ENCODE data around the gene PAPOLB.
A peak's percentile ranks its signal among the peaks of the same experiment; 100 is the strongest.

PAPOLB gene

DNA sequence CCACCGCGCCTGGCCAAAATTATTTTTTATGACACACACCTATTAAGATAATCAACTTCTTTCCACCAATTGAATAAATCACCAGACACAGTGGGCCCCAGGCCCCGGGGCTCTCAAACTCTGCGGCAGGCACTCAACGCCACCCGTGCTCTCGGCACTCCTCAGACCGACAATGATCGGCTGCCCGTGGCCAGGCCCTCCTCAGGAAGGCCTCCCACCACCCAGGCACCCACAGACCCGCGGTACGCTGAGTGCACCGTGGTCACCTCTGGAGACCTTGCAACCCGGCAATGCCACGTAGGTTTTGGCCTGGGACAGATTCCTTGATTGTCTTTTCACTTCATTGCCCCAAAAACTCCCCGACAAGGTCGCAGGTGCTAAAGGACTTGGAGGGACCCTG lies 14.8 kb upstream of the PAPOLB start:
- no peak for DNase-seq

DNA sequence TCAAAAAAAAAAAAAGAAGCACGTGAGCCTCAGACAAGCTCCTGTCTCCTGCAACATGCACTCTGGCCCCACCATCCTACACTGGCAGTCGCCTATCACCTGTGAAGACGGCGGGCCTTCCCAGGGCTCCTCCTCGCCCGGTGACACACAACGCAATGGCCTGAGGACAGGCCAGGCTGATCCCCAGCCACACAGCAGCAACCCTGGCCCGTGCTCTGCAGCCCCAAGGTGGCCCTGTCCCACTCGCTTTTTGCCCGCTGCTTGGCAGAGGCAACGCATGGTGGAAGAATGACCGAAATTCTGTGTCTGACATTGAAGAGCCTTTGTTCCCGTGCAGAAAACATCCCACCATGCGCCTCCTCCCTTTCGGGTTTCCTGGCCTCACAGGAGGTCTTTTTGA lies 13.6 kb upstream of the PAPOLB start:
- no peak for DNase-seq

DNA sequence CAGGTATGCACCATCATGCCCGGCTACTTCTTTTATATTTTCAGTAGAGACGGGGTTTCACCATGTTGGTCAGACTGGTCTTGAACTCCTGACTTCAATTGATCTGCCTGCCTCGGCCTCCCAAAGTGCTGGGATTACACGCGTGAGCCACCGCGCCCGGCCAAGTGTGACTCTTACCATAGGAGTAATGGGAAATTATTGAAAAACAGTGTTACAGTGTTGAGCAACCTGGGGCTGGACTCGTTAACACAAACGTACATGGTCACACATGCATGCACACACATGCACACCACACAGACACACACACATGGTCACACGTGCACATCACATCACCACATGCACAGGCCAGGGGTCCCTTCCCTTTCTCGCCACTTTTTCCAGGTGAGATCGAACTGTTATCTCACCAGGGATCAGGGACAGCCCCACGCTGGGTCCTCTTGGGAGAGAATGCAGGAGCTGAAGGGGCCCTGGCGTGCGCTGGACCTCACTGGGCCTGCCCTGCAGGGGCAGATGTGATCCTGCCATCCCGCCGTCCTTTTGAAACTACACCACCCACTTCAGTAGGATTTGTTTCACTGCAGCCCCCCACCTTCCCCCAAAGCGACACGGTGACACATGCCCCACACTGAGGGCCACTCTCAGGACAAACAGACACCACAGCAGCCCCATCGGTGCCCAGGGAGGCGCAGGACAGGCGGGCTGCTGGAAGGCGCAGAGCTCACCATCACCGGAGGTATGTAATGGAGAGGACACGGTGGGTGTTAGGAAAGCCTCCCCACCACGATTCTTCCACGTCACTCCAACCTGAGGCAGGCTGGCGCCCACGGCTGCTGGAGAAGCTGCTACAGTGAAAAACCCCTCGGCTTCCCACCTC lies 11.5 kb upstream of the PAPOLB start:
- no peak for DNase-seq

DNA sequence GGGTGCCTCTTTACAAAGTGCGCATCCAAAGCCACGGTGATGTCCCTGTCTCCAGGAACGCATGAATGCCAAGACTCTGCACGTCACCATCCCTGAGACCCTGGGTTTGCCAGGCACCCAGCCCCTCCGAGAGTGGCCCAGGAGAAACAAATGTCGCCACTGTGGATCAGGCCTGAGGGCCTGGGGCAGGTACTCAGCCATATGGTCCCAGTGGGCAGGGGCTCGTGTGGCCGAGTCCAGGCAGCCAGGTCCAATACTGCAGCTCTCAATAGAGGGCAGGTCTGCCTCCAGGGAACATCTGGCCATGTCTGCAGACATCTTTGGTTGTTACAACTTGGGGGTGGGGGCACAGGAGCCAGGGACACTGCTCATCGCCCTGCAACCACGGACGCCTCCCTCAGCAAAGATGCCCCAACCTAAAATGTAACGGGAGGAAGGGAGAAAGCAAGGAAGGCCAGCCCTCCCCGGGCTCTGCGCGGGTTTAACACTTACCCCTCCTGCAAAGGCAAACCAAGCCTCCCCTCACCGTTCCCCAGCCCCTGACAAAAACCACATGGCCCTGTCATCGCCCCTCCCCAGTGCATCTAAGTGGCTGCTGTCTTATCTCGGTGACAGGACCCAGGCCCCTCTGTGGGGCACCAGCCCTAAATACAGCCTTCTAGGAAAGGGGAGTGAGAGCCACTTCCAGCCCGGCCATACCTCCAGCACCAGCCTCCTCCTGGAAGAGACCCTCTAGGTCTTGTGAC lies 10.3 kb upstream of the PAPOLB start:
- no peak for DNase-seq

DNA sequence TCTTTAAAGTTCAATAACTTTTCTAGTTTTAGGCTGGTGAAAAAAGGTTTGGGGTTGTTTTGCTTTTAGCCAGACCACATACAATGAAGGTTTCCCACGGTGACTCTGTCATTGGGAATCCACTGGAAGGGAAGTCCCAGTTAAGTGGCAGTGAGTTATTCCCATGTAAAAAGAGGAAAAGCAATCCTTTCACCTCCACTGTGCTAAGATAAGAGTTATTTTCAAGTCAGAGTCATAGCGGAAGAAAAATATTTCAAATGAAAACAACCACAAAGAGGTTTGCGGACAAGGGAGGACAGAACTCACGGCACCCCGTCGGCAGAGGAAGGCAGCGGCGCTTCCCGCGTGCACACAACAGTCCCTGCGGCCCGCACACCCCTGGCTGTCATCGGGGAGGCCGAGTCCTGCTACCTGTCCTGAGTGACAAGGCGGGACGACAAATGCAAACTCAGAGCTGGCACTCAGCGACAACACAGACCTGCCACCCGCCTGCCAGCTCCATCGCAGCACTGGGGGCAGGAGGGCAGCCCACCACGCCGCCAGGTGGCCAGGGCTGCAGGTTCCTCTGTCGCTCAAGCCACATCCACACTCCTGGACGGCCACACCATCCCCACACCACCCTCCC lies 9.3 kb upstream of the PAPOLB start:
- DNase-seq = peak; percentile 22 to 27 (median 22)

DNA sequence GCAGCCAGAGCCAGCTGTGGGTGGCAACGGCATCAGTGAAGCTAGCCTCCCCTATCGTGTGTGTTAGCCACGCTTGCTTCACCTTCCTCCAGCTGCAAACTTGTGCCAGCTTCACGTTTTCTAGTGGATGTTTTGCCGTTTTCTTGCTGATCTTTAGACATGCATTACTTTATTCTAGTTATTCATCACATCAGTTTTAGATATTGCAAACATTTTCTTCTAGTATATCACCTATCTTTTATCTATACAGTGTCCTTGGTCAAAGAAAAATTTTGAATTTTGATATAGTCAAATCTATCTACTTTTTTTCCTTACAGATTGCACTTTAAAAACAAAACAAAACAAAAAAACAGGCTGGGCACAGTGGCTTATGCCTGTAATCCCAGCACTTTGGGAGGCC lies 6.7 kb upstream of the PAPOLB start:
- DNase-seq = no peak

DNA sequence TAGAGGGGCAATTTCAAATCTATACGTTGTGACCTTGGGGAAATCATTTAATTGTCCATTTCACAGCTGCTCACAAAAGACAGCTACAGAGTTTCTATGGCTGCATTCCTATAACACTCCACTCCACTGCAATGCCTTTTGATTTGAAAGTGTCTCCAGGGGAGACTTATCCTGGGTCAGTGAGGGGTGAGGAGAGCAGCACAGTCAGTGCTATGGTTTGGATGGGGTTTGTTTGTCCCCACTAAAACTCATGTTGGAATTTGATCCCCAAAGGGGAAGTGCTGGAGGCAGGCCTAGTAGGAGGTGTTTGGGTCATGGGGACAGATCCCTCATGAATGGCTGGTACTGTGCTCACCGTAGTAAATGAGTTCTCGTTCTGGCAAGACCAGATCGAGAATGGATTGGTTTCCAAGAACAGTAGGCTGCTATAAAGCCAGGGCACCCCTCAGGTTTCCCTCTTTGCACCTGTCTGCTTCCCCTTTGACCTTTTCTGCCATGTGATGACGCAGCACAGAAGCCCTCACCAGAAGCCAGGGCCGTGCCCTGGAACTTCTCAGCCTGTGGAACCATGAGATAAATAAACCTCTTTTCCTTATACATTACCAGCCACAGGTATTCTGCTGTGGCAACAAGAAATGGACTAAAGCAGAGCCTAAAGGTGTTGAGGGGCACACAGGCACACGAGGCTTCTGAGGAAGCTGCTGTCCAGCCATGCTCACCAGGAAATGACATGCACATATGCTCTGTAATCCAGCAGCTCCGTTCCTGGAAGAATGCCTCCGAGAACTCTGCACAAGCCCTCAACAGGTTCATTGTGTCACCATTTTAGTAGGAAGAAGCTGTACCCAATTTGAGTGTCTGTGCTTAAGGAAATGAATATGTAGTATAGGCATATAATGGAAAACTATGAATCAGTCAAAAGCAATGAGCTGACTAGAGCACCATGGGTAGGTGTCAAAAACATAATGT lies 5.0 kb upstream of the PAPOLB start:
- no peak for DNase-seq

DNA sequence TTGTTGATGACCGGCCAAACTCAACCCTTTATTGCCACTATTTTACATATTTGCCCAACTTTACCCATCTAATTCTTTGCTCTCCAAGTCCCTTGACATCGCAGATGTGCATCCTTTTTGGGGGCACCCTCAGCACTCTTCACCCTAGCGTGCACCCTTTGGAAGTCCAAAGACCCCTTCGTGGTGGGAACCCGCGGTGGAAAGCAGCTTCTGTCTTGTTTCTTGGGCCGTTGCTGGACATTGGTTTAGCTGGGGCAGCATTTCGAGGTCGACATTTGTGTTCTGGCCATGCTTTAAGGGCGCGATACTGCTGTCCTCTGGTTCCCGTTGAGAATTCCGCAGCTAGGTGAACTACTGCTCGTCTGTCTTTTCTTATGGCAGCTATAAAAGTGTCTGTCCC lies 326 bp upstream of the PAPOLB start:
- DNase-seq = no peak

DNA sequence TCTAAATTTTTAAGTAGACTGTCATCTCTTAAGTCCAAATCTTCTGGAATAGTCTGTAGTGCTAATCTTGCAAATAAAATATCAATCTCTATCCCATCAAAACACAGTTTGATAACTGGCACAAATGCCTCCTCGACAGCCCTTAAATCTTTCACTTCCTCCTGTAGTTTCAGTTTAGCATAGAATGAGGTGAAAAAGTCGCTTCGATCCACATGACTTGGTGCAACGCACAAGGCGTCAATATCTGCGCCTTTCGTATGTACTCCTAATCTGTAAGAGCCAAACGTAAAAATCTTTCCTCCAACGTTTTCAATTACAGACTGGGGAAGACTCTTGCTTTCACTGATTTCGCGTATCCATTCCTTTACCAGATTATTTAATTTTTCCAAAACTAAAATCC lies 603 bp downstream of the PAPOLB start:
- DNase-seq = no peak

DNA sequence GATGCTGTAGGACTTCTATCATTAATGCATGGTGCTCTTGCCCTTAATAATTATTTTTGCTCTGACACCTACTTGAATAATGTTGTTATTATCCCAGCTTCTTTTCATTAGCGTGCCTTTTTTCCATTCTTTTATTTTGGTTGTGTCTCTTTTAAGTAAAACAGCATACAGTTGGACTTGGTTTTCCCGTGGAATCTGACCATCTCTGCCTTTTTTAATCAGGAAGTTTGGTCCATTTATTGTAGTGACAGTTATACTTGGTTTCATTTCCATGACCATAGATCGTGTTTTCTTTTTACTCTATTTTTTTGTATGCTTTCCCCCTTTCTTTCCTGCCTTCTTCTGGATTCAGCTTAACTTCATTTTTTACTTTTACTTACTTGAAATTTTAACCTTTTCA lies 4.6 kb downstream of the PAPOLB start:
- no peak for DNase-seq

DNA sequence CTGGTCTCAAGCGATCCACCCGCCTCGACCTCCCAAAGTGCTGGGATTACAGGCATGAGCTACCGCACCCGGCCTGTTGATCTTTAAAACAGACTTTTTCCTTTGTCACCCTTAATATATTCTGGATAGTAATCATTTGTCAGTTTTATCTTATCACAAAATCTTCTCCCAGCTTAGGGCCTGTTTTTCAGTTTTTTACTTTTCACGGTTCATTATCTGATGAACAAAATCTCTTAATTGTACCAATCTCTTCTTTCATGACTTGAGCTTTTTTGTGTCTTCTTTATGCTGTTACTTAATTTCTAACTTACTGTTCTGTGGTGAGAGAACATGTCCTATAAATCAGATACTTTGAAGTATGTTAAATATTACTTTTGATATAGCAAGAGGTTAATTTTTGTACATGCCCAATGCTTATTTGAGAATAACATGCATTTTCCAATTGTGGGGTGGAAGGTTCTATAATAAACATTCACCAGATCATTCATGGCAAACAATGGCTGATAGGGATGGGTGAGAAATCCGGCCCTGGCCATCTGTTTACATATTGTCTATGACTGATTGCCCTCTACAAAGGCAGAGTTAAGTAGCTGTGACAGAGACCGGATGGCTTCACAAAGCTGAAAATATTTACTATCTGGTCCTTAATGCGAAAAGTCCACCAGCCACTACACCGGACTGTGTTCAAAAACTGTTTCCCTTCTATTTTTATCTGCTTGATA lies 5.3 kb downstream of the PAPOLB start:
- DNase-seq = no peak

DNA sequence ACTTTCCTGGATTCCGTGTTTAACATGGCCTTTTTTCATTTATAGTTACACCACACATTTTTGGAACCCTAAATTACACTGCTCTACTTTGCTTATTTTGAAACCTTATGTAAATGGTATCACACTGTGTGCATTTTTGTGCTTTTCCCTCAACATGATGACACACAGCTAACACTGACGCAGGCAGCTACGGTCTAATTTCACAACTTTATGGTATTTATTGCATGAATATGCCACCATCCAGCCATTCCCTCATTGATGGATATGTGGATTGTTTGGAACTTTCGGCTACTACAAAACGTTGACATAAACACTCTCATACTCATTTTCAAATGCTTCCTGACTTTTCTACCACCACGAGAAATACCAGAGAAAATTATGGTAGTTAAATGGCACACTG lies 6.9 kb downstream of the PAPOLB start:
- no peak for DNase-seq

DNA sequence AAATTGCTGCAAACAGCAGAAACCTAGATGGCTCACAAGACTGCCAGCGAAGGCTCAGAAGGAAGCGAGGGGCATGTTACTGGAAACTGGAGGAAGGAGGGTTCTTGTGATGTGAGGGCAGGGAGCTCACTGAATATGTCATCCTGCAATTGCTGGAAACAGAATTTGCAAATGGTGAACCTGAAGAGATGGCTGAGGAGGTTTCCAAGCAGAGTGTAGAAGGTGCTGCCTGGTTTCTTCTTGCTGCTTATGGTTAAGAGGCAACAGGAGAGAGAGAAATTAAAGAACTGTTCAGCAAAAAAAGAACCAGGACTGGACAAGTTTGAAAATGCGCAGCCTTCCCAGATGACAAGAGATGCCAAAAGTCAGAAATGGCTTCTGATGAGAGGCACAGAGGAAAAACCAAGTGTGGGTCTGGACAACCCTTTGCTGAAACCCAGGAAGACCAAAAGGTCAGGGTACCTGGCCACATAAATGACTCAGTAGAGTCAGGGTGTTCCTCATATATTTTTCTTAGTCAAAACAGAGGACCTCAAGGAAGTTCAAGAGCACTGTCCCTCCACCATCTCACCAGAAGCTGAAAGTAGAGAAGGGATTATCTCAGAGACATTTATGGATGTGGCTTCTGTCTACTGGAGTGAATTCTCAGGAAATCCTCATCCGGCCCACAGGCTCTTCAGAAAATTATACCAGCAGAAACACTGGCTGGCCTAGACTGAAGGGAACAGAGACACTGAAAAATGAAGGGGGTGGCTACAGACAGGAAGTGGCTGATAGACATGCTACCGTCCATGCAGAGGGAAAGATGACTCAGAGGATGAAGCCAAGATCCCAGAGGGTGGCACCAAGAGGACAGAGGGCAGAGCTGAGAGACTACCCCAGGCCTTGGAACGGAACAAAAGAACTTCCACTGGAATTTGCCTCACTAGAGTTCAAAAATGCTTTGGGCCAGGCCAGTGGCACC lies 10.1 kb downstream of the PAPOLB start:
- peak; percentile 32 to 43 (median 36) for DNase-seq

DNA sequence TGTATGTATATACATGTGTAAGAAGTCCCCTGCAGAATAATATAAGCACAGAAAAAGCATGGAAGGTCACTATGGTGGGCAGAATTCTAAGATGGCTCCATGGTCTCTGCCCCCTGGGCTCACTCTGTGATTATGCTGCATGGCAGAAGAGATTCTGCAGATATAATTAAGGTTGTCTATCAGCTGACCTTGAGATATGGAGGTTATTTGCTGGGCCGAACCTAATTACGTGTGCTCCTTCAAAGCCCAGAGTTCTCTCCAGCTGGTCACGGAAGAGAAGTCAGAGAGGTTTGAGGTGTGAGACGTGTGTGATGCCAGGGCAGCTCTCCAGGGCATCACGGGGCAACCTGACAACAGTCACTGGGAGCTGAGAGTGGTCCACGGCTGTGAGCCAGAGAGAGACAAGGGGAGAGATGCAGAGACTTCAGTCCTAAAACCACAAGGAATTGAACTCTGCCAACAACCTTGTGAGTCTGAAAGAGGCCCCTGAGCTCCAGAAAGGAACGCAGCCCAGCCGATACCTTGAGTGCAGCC lies 11.5 kb downstream of the PAPOLB start:
- DNase-seq = no peak

DNA sequence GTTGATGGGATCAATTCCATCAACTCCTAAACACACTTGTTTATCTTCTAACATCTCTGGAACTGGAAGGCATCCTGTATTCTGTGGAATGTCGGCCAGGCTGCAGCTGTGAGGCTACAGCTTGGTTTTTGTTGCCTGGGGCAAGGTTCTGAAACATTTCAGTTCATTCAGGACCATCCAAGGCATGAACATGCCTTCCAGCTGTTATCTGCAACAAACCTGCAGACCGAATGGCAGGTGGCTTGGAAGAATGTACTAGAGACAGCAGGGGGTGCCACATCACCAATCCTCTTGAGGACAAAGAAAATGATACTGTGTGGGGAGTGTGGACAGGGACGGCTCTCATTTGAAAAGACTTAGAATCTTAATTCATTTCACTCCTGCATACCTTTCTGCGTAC lies 12.4 kb downstream of the PAPOLB start:
- DNase-seq = peak in 2 of 3 donors; percentile 7 to 27

DNA sequence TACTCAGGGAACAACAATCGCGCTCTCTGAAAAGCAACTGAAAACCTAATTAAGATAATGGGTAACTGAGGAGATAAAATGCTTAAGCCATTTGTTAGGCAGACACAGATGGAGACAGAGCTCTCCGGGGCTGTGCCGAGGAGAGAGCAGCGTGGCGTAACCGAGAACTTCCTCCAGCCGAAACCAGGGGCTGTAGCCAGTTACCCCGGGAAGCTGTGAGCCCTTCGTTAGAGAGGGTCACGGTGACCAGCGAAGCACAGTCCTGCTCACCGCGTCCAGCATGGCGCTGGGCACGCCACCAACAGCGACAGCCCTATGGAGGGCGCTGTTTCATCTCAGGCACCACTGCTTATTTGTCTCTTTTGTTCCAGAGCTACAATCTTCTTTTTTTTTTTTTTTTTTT lies 16.1 kb downstream of the PAPOLB start:
- peak in 2 of 3 donors; percentile 7 to 15 for DNase-seq

DNA sequence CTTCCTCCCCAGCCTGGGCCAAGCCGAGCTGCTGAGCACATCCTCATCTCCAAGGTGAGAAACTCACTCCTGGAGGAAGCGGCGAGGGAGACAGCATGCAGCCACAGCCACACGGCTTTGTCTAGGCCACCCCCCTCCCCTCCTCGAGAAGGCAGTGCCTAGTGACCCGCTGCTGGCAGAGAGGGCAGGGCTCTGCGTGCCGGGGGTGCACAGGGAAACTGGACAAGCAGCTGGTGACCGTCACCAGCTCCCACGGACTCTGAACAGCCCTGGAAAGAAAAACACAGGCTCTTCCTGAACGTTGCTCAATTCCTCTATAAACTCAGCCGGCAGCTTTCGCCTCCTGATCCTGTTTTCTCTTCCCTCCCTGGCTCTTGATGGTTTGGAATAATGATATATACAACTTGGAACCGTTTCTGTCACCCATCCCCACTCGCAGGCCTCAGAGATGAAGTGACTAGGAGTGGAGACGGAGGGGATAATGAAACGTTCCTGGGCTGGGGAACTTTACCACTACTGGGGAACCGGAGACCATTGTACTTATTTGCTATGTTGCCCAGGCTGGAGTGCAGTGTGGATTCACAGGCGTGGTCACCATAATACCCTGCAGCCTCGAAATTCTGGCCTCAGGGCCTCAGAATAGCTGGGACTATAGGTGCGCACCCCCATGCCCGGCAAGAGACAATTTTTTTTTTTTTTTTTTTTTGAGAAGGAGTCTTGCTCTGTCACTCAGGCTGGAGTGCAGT lies 19.3 kb downstream of the PAPOLB start:
- no peak for DNase-seq

DNA sequence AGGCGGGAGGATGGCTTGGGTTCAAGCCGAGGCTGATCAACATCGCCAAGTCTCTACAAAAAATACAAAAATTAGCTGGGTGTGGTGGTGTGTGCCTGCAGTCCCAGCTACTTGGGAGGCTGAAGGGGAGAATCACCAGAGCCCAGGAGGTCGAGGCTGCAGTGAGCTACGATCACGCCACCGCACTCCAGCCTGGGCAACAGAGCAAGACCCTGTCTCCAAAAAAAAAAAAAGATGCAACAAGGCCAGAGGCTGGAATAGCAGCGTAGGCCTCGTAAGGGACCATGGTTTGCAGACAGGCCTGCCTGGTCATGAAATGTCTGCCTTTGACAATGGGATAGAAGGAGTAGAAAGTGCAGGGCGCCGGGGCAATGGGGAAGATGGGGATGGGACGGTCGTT lies 20.0 kb downstream of the PAPOLB start:
- no peak for DNase-seq

DNA sequence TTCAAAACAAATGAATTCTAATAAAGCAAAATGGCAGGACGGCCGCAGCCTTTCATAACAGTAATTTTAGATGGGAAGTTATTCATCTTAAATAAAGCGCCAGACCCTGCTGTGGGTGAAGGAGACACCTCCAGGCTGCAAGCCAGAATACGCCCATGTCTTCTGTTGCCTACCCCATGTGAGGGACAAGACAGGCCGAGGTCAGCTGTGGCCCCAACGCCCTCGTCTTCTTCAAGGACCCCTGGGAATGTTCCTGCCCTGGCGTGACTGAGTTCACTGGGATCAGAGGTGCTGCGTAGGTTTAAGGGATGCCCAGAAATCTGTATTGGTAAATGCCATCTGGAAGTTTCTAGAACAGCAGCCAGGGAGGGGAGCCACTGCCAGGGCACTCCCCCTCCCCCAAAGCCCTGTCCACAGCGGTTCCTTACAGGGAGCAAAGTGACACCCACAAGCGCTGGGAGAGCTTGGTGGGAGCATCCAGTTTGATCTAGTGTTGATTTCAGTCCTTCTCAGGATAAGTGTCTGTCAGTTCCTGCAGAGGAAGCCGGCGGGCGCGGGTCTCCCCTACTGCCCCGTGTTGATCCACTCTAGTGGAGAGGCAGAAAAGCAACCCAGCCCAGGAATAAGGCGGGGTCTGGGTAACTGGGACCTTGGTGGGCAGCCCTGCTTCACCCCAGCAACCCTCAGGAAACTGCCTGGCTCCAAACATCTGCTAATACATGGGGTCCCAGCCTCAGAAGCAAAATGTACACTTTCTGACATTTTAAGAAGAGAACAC lies 20.6 kb downstream of the PAPOLB start:
- DNase-seq = no peak
